Measurements from ENCODE around the gene ITGB2. TPM values are rescaled to one million over a fixed set of nuclear protein-coding genes. Genes with fewer than 3 reads are reported as not detected.
A peak's percentile ranks its signal among the peaks of the same experiment; 100 is the strongest.

The ITGB2 gene
- total RNA-seq, 5 donors from 2014 or later (not counting 1 experiment from before 2014, with no cell fraction given): 249 to 498 (median 304) TPM

DNA sequence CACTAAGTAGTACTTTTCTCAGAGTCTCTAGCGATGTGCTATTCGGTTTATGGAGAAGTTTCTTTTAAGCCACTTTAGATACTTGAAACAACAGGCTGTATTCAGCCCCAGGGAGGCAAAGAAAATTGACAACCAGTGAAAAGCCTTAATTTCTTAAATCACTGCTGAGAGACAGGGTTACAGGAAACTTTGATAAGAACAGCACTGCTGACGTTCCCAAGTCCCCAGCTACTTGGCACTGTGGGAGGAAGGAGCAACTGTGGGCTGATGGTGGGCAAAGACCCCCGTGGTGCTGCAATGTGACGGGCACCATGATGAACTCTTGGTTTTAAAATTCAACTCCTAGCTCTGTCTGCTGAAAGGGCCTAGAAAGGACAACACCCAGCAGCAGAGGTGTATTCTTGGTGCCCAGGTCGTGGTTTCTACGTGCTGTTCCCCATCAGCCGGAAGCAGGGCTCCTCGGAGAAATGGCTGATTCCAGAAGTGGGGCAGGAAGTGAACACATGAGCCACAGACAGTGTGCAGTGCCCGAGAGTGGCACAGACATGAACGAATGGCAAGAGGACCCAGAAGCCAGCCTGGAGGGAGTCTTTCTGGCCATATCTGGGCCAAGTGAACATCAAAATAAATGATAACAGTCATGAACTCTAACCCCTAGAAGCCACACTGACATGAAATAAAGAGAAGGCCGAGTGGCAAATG is 52.5 kb downstream of the ITGB2 start:
- DNase-seq (peak in 32 of 35 experiments; percentile 48 to 80 (median 60)), ATAC-seq (replicated peaks in 1 of 4) (peak; percentile 66 to 77 (median 68))
- H3K36me3 Mint-ChIP-seq: peaks cover 24% of the 10 kb centered on the region
- H3K27ac Mint-ChIP-seq: peak overlapping the region; percentile 92 to 96
- 38% methylated on average over 7 of the region's 12 CpGs for WGBS (ENCODE audit: insufficient coverage)
- Histone ChIP-seq H3K4me1 (ENCODE audit: control insufficient read depth in 1 of 2, extremely low read depth in 1 of 2, insufficient read depth in 2 of 2, low read length in 2 of 2) (peaks cover 61 to 86% of the 10 kb centered on the region in 2 experiments), H3K36me3 (ENCODE audit: control insufficient read depth in 2 of 2, extremely low read depth in 1 of 2, insufficient read depth in 1 of 2, low read length in 1 of 2) (peaks cover 9 to 28% of the 10 kb centered on the region in 2 donors), H3K27me3 (replicated peaks in 1 of 2; ENCODE audit: control insufficient read depth in 2 of 2, extremely low read depth in 1 of 2, insufficient read depth in 2 of 2, low read length in 1 of 2) (no peaks in the 10 kb centered on the region), H3K4me3 (ENCODE audit: control insufficient read depth in 1 of 2, extremely low read depth in 1 of 2, low read length in 1 of 2) (no peak overlapping the region), H3K27ac (ENCODE audit: low read length) (peak overlapping the region; percentile 45), H3K9me3 (no peaks in the 10 kb centered on the region)
- ChIA-PET CTCF (no interaction called here), POLR2A (interaction anchor here in 1 of 2 donors (0.6 kb wide), 1 partner anchor 12 kb away, joined by 3 read pairs; no protein-coding TSS in a partner anchor)
- peak overlapping the region; percentile 48 to 87 (median 67) for H3K4me3 Mint-ChIP-seq
- no peaks in the 10 kb centered on the region for H3K27me3 Mint-ChIP-seq
- no peaks in the 10 kb centered on the region for H3K9me3 Mint-ChIP-seq
- peaks cover 80 to 90% (median 89%) of the 10 kb centered on the region in 3 donors for H3K4me1 Mint-ChIP-seq

DNA sequence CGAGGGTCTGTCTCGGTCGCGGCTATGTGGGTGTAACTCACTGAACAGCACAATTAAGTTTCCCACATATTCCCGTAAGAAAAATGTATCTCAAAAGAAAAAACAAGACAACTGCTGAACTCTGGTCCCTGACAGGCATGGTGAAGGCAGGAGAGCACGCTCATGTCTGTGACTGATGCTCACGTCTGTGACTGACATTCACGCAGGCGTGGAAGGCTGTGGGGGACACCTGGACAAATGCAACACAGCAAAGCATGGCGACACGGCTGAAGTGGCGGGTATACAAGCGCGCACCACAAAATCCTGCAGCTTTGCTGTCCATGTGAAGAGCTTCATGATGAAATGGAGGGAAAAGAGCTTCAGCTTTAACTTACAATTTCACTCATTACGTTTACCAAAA is 53.2 kb downstream of the ITGB2 start:
- no peaks in the 10 kb centered on the region for H3K9me3 ChIP-seq
- H3K27ac ChIP-seq (ENCODE audit: low read length): peak overlapping the region; percentile 45
- no peak overlapping the region for H3K4me3 ChIP-seq (ENCODE audit: control insufficient read depth in 1 of 2, extremely low read depth in 1 of 2, low read length in 1 of 2)
- ATAC-seq (replicated peaks in 1 of 4) (no peak), DNase-seq (no peak)
- Mint-ChIP-seq H3K27me3 (no peaks in the 10 kb centered on the region), H3K9me3 (no peaks in the 10 kb centered on the region), H3K4me1 (peaks cover 76 to 91% (median 90%) of the 10 kb centered on the region in 3 donors), H3K27ac (peak overlapping the region; percentile 92 to 96), H3K4me3 (peak overlapping the region in 2 of 3 donors; percentile 45 to 87), H3K36me3 (peaks cover 24% of the 10 kb centered on the region)
- peaks cover 9 to 28% of the 10 kb centered on the region in 2 donors for H3K36me3 ChIP-seq (ENCODE audit: control insufficient read depth in 2 of 2, extremely low read depth in 1 of 2, insufficient read depth in 1 of 2, low read length in 1 of 2)
- CTCF ChIA-PET: no interaction called here
- 91% methylated on average over 6 of the region's 15 CpGs for WGBS (ENCODE audit: insufficient coverage)
- peaks cover 61 to 86% of the 10 kb centered on the region in 2 experiments for H3K4me1 ChIP-seq (ENCODE audit: control insufficient read depth in 1 of 2, extremely low read depth in 1 of 2, insufficient read depth in 2 of 2, low read length in 2 of 2)
- POLR2A ChIA-PET: interaction anchor here in 1 of 2 donors (0.6 kb wide), 1 partner anchor 12 kb away, joined by 3 read pairs; no protein-coding TSS in a partner anchor
- no peaks in the 10 kb centered on the region for H3K27me3 ChIP-seq (replicated peaks in 1 of 2; ENCODE audit: control insufficient read depth in 2 of 2, extremely low read depth in 1 of 2, insufficient read depth in 2 of 2, low read length in 1 of 2)

GRCh38 chr21:44866780-44867179 is 53.9 kb downstream of the ITGB2 start:
- H3K4me1 ChIP-seq (ENCODE audit: control insufficient read depth in 1 of 2, extremely low read depth in 1 of 2, insufficient read depth in 2 of 2, low read length in 2 of 2): peaks cover 55 to 85% of the 10 kb centered on the region in 2 experiments
- ATAC-seq (replicated peaks in 1 of 4): no peak
- ChIA-PET POLR2A (no interaction called here), CTCF (interaction anchor here in 1 of 2 donors (0.5 kb wide), 2 partner anchors 354 to 689 kb away, joined by 3 to 5 read pairs; no protein-coding TSS in a partner anchor)
- H3K36me3 ChIP-seq (ENCODE audit: control insufficient read depth in 2 of 2, extremely low read depth in 1 of 2, insufficient read depth in 1 of 2, low read length in 1 of 2): peaks cover 9 to 32% of the 10 kb centered on the region in 2 donors
- DNase-seq: no peak
- Mint-ChIP-seq H3K27me3 (no peaks in the 10 kb centered on the region), H3K27ac (peak overlapping the region; percentile 76 to 86), H3K36me3 (peaks cover 26% of the 10 kb centered on the region), H3K9me3 (no peaks in the 10 kb centered on the region), H3K4me3 (peak overlapping the region in 1 of 3 donors; percentile 87), H3K4me1 (peaks cover 72 to 88% (median 86%) of the 10 kb centered on the region in 3 donors)
- WGBS (ENCODE audit: insufficient coverage): 93% methylated on average over 5 of the region's 7 CpGs
- no peaks in the 10 kb centered on the region for H3K9me3 ChIP-seq
- no peak overlapping the region for H3K27ac ChIP-seq (ENCODE audit: low read length)
- no peaks in the 10 kb centered on the region for H3K27me3 ChIP-seq (replicated peaks in 1 of 2; ENCODE audit: control insufficient read depth in 2 of 2, extremely low read depth in 1 of 2, insufficient read depth in 2 of 2, low read length in 1 of 2)
- no peak overlapping the region for H3K4me3 ChIP-seq (ENCODE audit: control insufficient read depth in 1 of 2, extremely low read depth in 1 of 2, low read length in 1 of 2)

DNA sequence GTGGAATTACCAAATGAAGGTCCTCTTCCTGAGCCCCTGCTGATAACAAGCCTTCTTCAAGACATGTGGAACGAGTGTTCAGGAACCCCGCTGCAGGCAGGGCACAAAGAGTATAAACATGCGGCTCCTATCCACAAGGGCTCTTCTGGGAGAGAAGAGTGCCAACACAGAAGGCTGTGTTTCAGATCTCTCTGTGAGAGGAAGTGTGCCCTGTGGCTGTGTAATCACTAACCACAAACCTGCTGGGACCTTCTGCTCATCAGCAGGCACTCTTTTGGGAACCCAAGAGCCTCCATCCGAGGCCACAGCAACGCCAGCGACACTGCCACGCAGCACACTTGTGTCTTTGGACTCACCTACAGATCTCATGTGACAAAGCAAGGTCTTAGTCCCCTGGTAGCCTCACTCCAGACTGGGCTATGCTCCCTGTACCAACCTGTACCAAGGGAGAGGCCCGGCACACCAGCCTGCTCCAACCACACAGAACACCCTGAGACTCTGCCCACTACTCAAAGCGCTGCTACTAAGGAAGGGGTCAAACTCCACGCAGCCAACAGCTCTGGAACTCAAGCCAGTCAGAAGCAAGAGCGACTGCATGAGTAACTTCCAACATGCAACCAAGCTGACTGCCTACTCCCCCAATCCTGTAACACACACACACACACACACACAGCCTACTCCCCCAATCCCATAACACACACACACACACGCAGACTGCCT is 55.0 kb downstream of the ITGB2 start:
- no peaks in the 10 kb centered on the region for H3K27me3 ChIP-seq (replicated peaks in 1 of 2; ENCODE audit: control insufficient read depth in 2 of 2, extremely low read depth in 1 of 2, insufficient read depth in 2 of 2, low read length in 1 of 2)
- DNase-seq (peak in 5 of 35 experiments; percentile 10 to 45 (median 32)), ATAC-seq (replicated peaks in 1 of 4) (peak in 3 of 4 experiments; percentile 45 to 59 (median 48))
- peaks cover 30% of the 10 kb centered on the region for H3K36me3 Mint-ChIP-seq
- H3K4me1 ChIP-seq (ENCODE audit: control insufficient read depth in 1 of 2, extremely low read depth in 1 of 2, insufficient read depth in 2 of 2, low read length in 2 of 2): peaks cover 46 to 81% of the 10 kb centered on the region in 2 experiments
- peak overlapping the region in 1 of 2 donors; percentile 44 for H3K4me3 ChIP-seq (ENCODE audit: control insufficient read depth in 1 of 2, extremely low read depth in 1 of 2, low read length in 1 of 2)
- peak overlapping the region; percentile 85 to 86 for H3K27ac Mint-ChIP-seq
- H3K9me3 ChIP-seq: no peaks in the 10 kb centered on the region
- H3K27me3 Mint-ChIP-seq: no peaks in the 10 kb centered on the region
- peak overlapping the region; percentile 41 for H3K27ac ChIP-seq (ENCODE audit: low read length)
- no peaks in the 10 kb centered on the region for H3K9me3 Mint-ChIP-seq
- ChIA-PET CTCF (no interaction called here), POLR2A (interaction anchor here in 1 of 2 donors (0.5 kb wide), 1 partner anchor 263 kb away, joined by 3 read pairs; no protein-coding TSS in a partner anchor)
- peak overlapping the region; percentile 48 to 87 (median 65) for H3K4me3 Mint-ChIP-seq
- 40% methylated on average over 12 of the region's 12 CpGs for WGBS (ENCODE audit: insufficient coverage)
- peaks cover 72 to 87% (median 86%) of the 10 kb centered on the region in 3 donors for H3K4me1 Mint-ChIP-seq
- H3K36me3 ChIP-seq (ENCODE audit: control insufficient read depth in 2 of 2, extremely low read depth in 1 of 2, insufficient read depth in 1 of 2, low read length in 1 of 2): peaks cover 9 to 38% of the 10 kb centered on the region in 2 donors

DNA sequence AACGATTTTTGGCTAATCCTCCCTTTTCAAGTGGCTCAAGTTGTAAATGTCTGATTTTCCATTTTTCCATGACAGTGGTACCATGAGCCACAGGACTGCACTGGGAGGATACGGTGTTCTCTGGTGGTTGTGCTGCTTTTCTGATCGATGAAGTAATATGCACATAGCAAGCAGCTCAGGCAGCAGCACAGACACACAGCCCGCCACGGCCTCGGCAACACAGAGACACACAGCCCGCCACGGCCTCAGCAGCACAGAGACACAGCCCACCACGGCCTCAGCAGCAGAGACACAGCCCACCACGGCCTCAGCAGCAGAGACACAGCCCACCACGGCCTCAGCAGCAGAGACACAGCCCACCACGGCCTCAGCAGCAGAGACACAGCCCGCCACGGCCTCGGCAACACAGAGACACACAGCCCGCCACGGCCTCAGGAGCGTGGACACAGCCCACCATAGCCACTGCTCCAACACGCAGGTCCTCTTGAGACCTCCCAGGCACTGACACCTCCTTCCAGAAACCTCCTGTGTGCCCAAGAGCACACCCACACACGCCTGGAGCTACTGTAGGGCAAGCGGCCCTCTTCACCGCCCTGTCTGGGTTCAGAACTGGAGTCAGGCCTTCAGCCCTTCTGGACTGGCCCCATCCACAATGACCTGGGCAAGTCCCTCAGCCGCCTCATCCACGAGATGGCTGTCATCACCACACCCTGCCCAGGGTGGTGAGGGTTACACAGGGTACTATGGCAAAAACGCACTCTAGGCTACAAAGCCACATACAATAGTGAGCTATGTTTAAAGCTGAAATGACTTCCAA is 57.6 kb downstream of the ITGB2 start:
- H3K4me1 ChIP-seq (ENCODE audit: control insufficient read depth in 1 of 2, extremely low read depth in 1 of 2, insufficient read depth in 2 of 2, low read length in 2 of 2): peaks cover 23 to 59% of the 10 kb centered on the region in 2 experiments
- peak overlapping the region in 1 of 2 donors; percentile 52 for H3K27ac Mint-ChIP-seq

More for the DNA sequence above, 57.6 kb downstream of the ITGB2 start:
- DNase-seq (no peak), ATAC-seq (replicated peaks in 1 of 4) (no peak)
- peaks cover 9 to 61% of the 10 kb centered on the region in 2 donors for H3K36me3 ChIP-seq (ENCODE audit: control insufficient read depth in 2 of 2, extremely low read depth in 1 of 2, insufficient read depth in 1 of 2, low read length in 1 of 2)
- no peak overlapping the region for H3K4me3 Mint-ChIP-seq
- H3K4me1 Mint-ChIP-seq: peaks cover 57 to 72% (median 65%) of the 10 kb centered on the region in 3 donors
- no peaks in the 10 kb centered on the region for H3K9me3 Mint-ChIP-seq
- ChIA-PET POLR2A (no interaction called here), CTCF (no interaction called here)
- H3K27me3 Mint-ChIP-seq: no peaks in the 10 kb centered on the region
- no peaks in the 10 kb centered on the region for H3K9me3 ChIP-seq
- H3K36me3 Mint-ChIP-seq: peaks cover 42% of the 10 kb centered on the region
- H3K27ac ChIP-seq (ENCODE audit: low read length): no peak overlapping the region
- H3K4me3 ChIP-seq (ENCODE audit: control insufficient read depth in 1 of 2, extremely low read depth in 1 of 2, low read length in 1 of 2): no peak overlapping the region
- no peaks in the 10 kb centered on the region for H3K27me3 ChIP-seq (replicated peaks in 1 of 2; ENCODE audit: control insufficient read depth in 2 of 2, extremely low read depth in 1 of 2, insufficient read depth in 2 of 2, low read length in 1 of 2)
- WGBS (ENCODE audit: insufficient coverage): 98% methylated on average over 11 of the region's 25 CpGs

Data from T-cell (primary cell).